CD14-positive monocyte (primary cell): ENCODE data around the gene HIBADH. TPM values are rescaled to one million over a fixed set of nuclear protein-coding genes. Genes with fewer than 3 reads are reported as not detected.

Source experiments
- DNase-seq, 3 donors: peaks; one replicate each; pipeline ENCODE4 v3.0.0-alpha.2; 2011 to 2022
- H2AFZ ChIP-seq: 2 replicates; pipeline ENCODE4 v1.6.0; 2012; ENCODE audit warnings: mild to moderate bottlenecking, low read depth, low read length, inconsistent platforms; ENCODE audit not compliant: insufficient read depth, poor library complexity, severe bottlenecking
- H3K27ac ChIP-seq, 2 donors: 1 replicate in 1 of 2; 2 replicates in 1 of 2; pipeline ENCODE4 v1.5.1; 2012 to 2013; ENCODE audit warnings: low read length in 2 of 2, control low read depth in 1 of 2, inconsistent platforms in 1 of 2, low read depth in 1 of 2, mild to moderate bottlenecking in 1 of 2
- H3K27me3 ChIP-seq, 2 donors: one replicate each; pipeline versions ENCODE4 v1.6.0 to v1.6.1; 2011 to 2013; ENCODE audit warnings: low read length in 2 of 2; ENCODE audit not compliant: control insufficient read depth in 2 of 2, insufficient read depth in 2 of 2
- H3K36me3 ChIP-seq, 2 donors: replicated peaks in 1 of 2; 1 replicate in 1 of 2; 2 replicates in 1 of 2; pipeline versions ENCODE4 v1.5.1 to v1.6.1; 2012 to 2013; ENCODE audit warnings: low read length in 2 of 2, control low read depth in 1 of 2, inconsistent platforms in 1 of 2, mild to moderate bottlenecking in 1 of 2; ENCODE audit not compliant: insufficient read depth in 2 of 2, control insufficient read depth in 1 of 2
- H3K4me1 ChIP-seq, 2 donors: 1 replicate in 1 of 2; 2 replicates in 1 of 2; pipeline versions ENCODE4 v1.5.1 to v1.6.1; 2012 to 2013; ENCODE audit warnings: low read length in 2 of 2, control low read depth in 1 of 2, inconsistent platforms in 1 of 2, mild to moderate bottlenecking in 1 of 2, moderate library complexity in 1 of 2; ENCODE audit not compliant: insufficient read depth in 2 of 2, control insufficient read depth in 1 of 2
- H3K4me2 ChIP-seq: replicated peaks from 2 replicates; pipeline ENCODE3; 2012; ENCODE audit warnings: low read length, moderate library complexity, mild to moderate bottlenecking; ENCODE audit not compliant: poor library complexity, severe bottlenecking; ENCODE audit errors: extremely low read depth
- H3K4me3 ChIP-seq, 3 experiments: fragments of 200-600 bp in 1 of 3; sonication (generic) in 1 of 3; replicated peaks in 1 of 3; 1 replicate in 2 of 3; 2 replicates in 1 of 3; pipeline ENCODE4 v1.5.1; 2011 to 2013; ENCODE audit warnings: low read length in 3 of 3, mild to moderate bottlenecking in 3 of 3, control low read depth in 2 of 3, low read depth in 2 of 3, inconsistent platforms in 1 of 3, moderate library complexity in 1 of 3
- H3K79me2 ChIP-seq: 2 replicates; pipeline ENCODE4 v1.6.0; 2012; ENCODE audit warnings: mild to moderate bottlenecking, control low read depth, inconsistent platforms, low read length, moderate library complexity; ENCODE audit not compliant: insufficient read depth
- H3K9ac ChIP-seq: 2 replicates; pipeline ENCODE4 v1.6.0; 2017; ENCODE audit warnings: low read length, mild to moderate bottlenecking; ENCODE audit not compliant: insufficient read depth, poor library complexity, severe bottlenecking
- H3K9me3 ChIP-seq, 2 donors: replicated peaks in 1 of 2; 1 replicate in 1 of 2; 2 replicates in 1 of 2; pipeline versions ENCODE4 v1.5.1 to v1.6.1; 2012 to 2013; ENCODE audit warnings: low read length in 2 of 2, control low read depth in 1 of 2; ENCODE audit not compliant: control insufficient read depth in 1 of 2, insufficient read depth in 1 of 2
- H4K20me1 ChIP-seq: 2 replicates; pipeline ENCODE4 v1.6.0; 2012; ENCODE audit warnings: mild to moderate bottlenecking, low read length, control low read depth, moderate library complexity; ENCODE audit not compliant: insufficient read depth
- H3K27ac Mint-ChIP-seq, 7 donors: one replicate each; pipeline ENCODE4 v1.8.0; 2020; ENCODE audit warnings: mild to moderate bottlenecking in 7 of 7, mixed read lengths in 7 of 7, moderate library complexity in 6 of 7, inconsistent platforms in 2 of 7
- H3K27me3 Mint-ChIP-seq, 3 donors: one replicate each; pipeline ENCODE4 v1.8.0; 2021 to 2022; ENCODE audit warnings: low read depth in 3 of 3, mild to moderate bottlenecking in 3 of 3, mixed read lengths in 3 of 3, moderate library complexity in 3 of 3, inconsistent platforms in 1 of 3
- H3K36me3 Mint-ChIP-seq, 2 donors: one replicate each; pipeline ENCODE4 v1.8.0; 2020; ENCODE audit warnings: mixed read lengths in 2 of 2, inconsistent platforms in 1 of 2, mild to moderate bottlenecking in 1 of 2
- H3K4me1 Mint-ChIP-seq: one replicate; pipeline ENCODE4 v1.8.0; 2020; ENCODE audit warnings: mild to moderate bottlenecking, mixed read lengths
- H3K4me3 Mint-ChIP-seq, 2 donors: one replicate each; pipeline ENCODE4 v1.8.0; 2020; ENCODE audit warnings: mild to moderate bottlenecking in 2 of 2, mixed read lengths in 2 of 2, moderate library complexity in 1 of 2
- H3K9me3 Mint-ChIP-seq, 7 donors: one replicate each; pipeline ENCODE4 v1.8.0; 2020 to 2022; ENCODE audit warnings: mixed read lengths in 7 of 7, mild to moderate bottlenecking in 6 of 7, moderate library complexity in 6 of 7, inconsistent platforms in 2 of 7
- WGBS: methylation state at CpG from one replicate; pipeline ENCODE4 v1.1.5; 2013; ENCODE audit warnings: missing lambda C conversion rate; ENCODE audit not compliant: insufficient coverage; 5-methylcytosine and 5-hydroxymethylcytosine counted together
- intact Hi-C, 2 donors: fragments of 100-400 bp; cut with micrococcal nuclease; formaldehyde crosslinking; loops; one replicate each; pipeline versions ENCODE4 v1.15.0 to v1.15.1; 2023
- polyA plus RNA-seq, 3 donors: library from polyadenylated mRNA; depleted of rRNA in 1 of 3; unstranded in 2 of 3; stranded (reverse) in 1 of 3; fragments of 300-500 nt in 2 of 3; fragments of >200 nt in 1 of 3; fragmentation: Illumina TruSeq in 2 of 3; gene quantifications; 1 replicate in 2 of 3; 2 replicates in 1 of 3; pipeline ENCODE4 v1.2.3, GENCODE V29; 2012 to 2021
- TF ChIP-seq, protein P1 (sequence below): fragments of 200-600 bp; IDR thresholded peaks from one replicate; pipeline ENCODE4 v1.8.0; 2022; ENCODE audit warnings: antibody characterized with exemption, mild to moderate bottlenecking

The HIBADH gene
- polyA plus RNA-seq, 3 donors, result 8.9 to 29.1 (median 26.5) TPM

DNA sequence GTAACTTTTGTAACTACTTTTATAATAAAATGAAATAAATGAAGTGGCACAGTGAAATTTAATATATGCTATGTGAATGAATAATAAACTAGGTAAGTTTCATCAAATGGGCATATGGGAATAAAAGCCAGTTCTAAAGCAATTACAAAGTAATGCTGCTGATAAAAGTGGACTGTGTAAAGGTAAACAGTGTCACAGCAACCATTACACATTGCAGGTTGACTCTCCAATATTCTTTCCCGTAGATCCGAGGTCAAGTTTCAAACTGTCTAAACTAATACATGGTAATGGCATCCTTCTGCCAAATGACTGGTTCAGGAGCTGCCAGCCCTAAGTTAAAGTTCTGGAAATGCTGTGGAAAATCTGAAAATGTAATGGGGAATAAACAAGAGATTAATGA is 6.0 kb downstream of the HIBADH start:
- no peak overlapping the region for H3K27ac ChIP-seq
- peaks cover 0 to 3% of the 10 kb centered on the region in 2 donors for H3K36me3 Mint-ChIP-seq
- no peaks in the 10 kb centered on the region for H3K36me3 ChIP-seq
- no peaks in the 10 kb centered on the region for H4K20me1 ChIP-seq
- peaks cover 2% of the 10 kb centered on the region for H3K4me1 Mint-ChIP-seq
- H3K4me3 Mint-ChIP-seq, result no peak overlapping the region
- no peak overlapping the region for H3K4me3 ChIP-seq
- no peak overlapping the region for H3K9ac ChIP-seq
- intact Hi-C loops, result no loop called here
- peaks cover 1 to 6% of the 10 kb centered on the region in 2 donors for H3K4me1 ChIP-seq
- DNase-seq, result no peak
- H3K27me3 Mint-ChIP-seq, result no peaks in the 10 kb centered on the region
- H2AFZ ChIP-seq, result no peak overlapping the region
- H3K27ac Mint-ChIP-seq, result no peak overlapping the region
- peaks cover 2% of the 10 kb centered on the region for H3K79me2 ChIP-seq
- no peaks in the 10 kb centered on the region for H3K9me3 ChIP-seq
- H3K4me2 ChIP-seq, result no peak overlapping the region
- H3K9me3 Mint-ChIP-seq, result peaks cover 0 to 2% (median 0%) of the 10 kb centered on the region in 7 donors
- no peaks in the 10 kb centered on the region for H3K27me3 ChIP-seq
- TF ChIP-seq, protein P1, sequence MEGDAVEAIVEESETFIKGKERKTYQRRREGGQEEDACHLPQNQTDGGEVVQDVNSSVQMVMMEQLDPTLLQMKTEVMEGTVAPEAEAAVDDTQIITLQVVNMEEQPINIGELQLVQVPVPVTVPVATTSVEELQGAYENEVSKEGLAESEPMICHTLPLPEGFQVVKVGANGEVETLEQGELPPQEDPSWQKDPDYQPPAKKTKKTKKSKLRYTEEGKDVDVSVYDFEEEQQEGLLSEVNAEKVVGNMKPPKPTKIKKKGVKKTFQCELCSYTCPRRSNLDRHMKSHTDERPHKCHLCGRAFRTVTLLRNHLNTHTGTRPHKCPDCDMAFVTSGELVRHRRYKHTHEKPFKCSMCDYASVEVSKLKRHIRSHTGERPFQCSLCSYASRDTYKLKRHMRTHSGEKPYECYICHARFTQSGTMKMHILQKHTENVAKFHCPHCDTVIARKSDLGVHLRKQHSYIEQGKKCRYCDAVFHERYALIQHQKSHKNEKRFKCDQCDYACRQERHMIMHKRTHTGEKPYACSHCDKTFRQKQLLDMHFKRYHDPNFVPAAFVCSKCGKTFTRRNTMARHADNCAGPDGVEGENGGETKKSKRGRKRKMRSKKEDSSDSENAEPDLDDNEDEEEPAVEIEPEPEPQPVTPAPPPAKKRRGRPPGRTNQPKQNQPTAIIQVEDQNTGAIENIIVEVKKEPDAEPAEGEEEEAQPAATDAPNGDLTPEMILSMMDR, result no peak
- no CpG with 5 or more reads among the region's 2 CpGs for WGBS

- DNase-seq, result no peak
- Histone ChIP-seq H3K9me3 (no peaks in the 10 kb centered on the region), H3K27ac (no peak overlapping the region), H3K4me3 (no peak overlapping the region), H3K4me2 (no peak overlapping the region), H3K36me3 (no peaks in the 10 kb centered on the region), H3K9ac (no peak overlapping the region), H3K79me2 (no peaks in the 10 kb centered on the region), H4K20me1 (no peaks in the 10 kb centered on the region), H2AFZ (no peak overlapping the region), H3K27me3 (no peaks in the 10 kb centered on the region), H3K4me1 (no peaks in the 10 kb centered on the region)
- no CpG with 5 or more reads among the region's 1 CpG for WGBS
- TF ChIP-seq, protein P1, result no peak
- Mint-ChIP-seq H3K4me1 (no peaks in the 10 kb centered on the region), H3K9me3 (peaks cover 0 to 2% (median 0%) of the 10 kb centered on the region in 7 donors), H3K27me3 (no peaks in the 10 kb centered on the region), H3K36me3 (peaks cover 0 to 3% of the 10 kb centered on the region in 2 donors), H3K27ac (no peak overlapping the region), H3K4me3 (no peak overlapping the region)
- intact Hi-C loops, result no loop called here
Observed at GRCh38 chr7:27655184-27655583, 7.5 kb downstream of the HIBADH start.
